Heart left ventricle (tissue), 16 donors: ENCODE data around the gene CPE. TPM values are rescaled to one million over a fixed set of nuclear protein-coding genes. Genes with fewer than 3 reads are reported as not detected.

Experiments used
- ATAC-seq, 4 donors: fragments of 200-7000 bp; cut with Tn5 transposase; one replicate each; pipeline ENCODE4 v1.9.1; 2020 to 2022; ENCODE audit warnings: moderate library complexity in 4 of 4, mild to moderate bottlenecking in 3 of 4, moderate number of reproducible peaks in 1 of 4
- DNase-seq, 5 donors: peaks; one replicate each; pipeline ENCODE4 v3.0.0-alpha.2; 2020
- H3K27ac ChIP-seq, 12 donors: fragments of 200-600 bp; sonication (generic) in 4 of 12; one replicate each; pipeline versions ENCODE4 v1.5.0 to v1.8.0; 2016 to 2022; ENCODE audit warnings: mild to moderate bottlenecking in 2 of 12
- H3K27me3 ChIP-seq, 9 donors: fragments of 200-600 bp; sonication (generic) in 2 of 9; one replicate each; pipeline versions ENCODE4 v1.5.1 to v1.8.0; 2016 to 2022; ENCODE audit warnings: mild to moderate bottlenecking in 3 of 9
- H3K36me3 ChIP-seq, 9 donors: fragments of 200-600 bp; sonication (generic) in 2 of 9; one replicate each; pipeline versions ENCODE4 v1.5.0 to v1.8.0; 2018 to 2022; ENCODE audit warnings: mild to moderate bottlenecking in 2 of 9
- H3K4me1 ChIP-seq, 12 donors: fragments of 200-600 bp; sonication (generic) in 4 of 12; one replicate each; pipeline versions ENCODE4 v1.5.0 to v1.8.0; 2016 to 2022; ENCODE audit warnings: mild to moderate bottlenecking in 3 of 12
- H3K4me3 ChIP-seq, 12 donors: fragments of 200-600 bp; sonication (generic) in 4 of 12; one replicate each; pipeline versions ENCODE4 v1.5.0 to v1.8.0; 2017 to 2022; ENCODE audit warnings: mild to moderate bottlenecking in 9 of 12, moderate library complexity in 4 of 12
- H3K9me3 ChIP-seq, 12 donors: fragments of 200-600 bp; sonication (generic) in 4 of 12; one replicate each; pipeline versions ENCODE4 v1.5.0 to v1.8.0; 2016 to 2022; ENCODE audit warnings: mild to moderate bottlenecking in 1 of 12
- CTCF ChIP-seq, 12 donors: fragments of 200-600 bp; sonication (generic) in 4 of 12; IDR thresholded peaks; one replicate each; pipeline versions ENCODE4 v1.5.0 to v1.8.0; 2018 to 2022; ENCODE audit warnings: antibody characterized with exemption in 12 of 12, mild to moderate bottlenecking in 5 of 12
- POLR2A ChIP-seq, 2 donors: fragments of 450-650 bp; IDR thresholded peaks; one replicate each; pipeline ENCODE4 v1.6.1; 2017; ENCODE audit warnings: antibody characterized with exemption in 2 of 2, mild to moderate bottlenecking in 2 of 2, moderate library complexity in 2 of 2
- WGBS, 4 donors: extraction: QIAGEN DNeasy Blood & Tissue Kit in 2 of 4; methylation state at CpG; one replicate each; pipeline versions ENCODE4 v1.1.5 to v1.1.7; 2013 to 2018; 5-methylcytosine and 5-hydroxymethylcytosine counted together
- intact Hi-C, 10 donors: fragments of 100-400 bp; cut with DNase I; formaldehyde crosslinking; loops; one replicate each; pipeline versions ENCODE4 v1.11.1 to v1.14.2; 2022
- polyA plus RNA-seq, 2 donors: library from polyadenylated mRNA; stranded (reverse); fragments of 200-250 nt; gene quantifications; one replicate each; pipeline ENCODE4 v1.2.3, GENCODE V29; 2013
- total RNA-seq, 9 donors: library from RNA; depleted of rRNA in 2 of 9; stranded (reverse); fragments of >200 nt in 2 of 9; fragmentation: NEBNext Ultra II Directional in 3 of 9; extraction: Animal tissue kit (Norgen Biotek cat#: 25700) in 3 of 9; gene quantifications; one replicate each; pipeline versions ENCODE4 v1.1.0 to v1.2.4, GENCODE V29; 2016 to 2023
- donor health status: ischemic (EF 13 %, LVEDD 7.1; RV severe dilation, severe dysfunction).
- donor health status: healthy with polysubstance abuse.
- donor health status: DM: no; HTN: yes; CAD: no.
- donor health status: DM: no; HTN: no; CAD: no.
- donor health status: ischemic (EF 25% LVEDD 6.9; RV normal size, moderate dysfunction).
- donor health status: ischemic (EF 25% LVEDD 5.7; RV mildly dilated, moderate dysfunction).
- donor health status: healthy.
- donor health status: DM: yes; HTN: yes; CAD: no.
- donor health status: ischemic (EF 35%, LVEDD 5.7; RV mildly dilated, moderate dysfunction).
- donor health status: nonischemic (EF 11% LVEDD 7.7; RV severe dilation, severe dysfunction).
- donor health status: DM: yes; HTN: yes; CAD: no.
- donor health status: PGD.
- donor health status: ischemic (EF 29% LVEDD 5.4; RV normal size, mild dysfunction).
- donor health status: nonischemic (EF 23%, LVEDD 6.1; RV moderate dilation, normal function).

The CPE gene
- total and polyA plus RNA-seq, 11 donors: 13.3 to 115 (median 28.4) TPM

GRCh38 chr4:165403637-165404036, 24.8 kb downstream of the CPE start:
- Histone ChIP-seq H3K4me1 (no peaks in the 10 kb centered on the region), H3K9me3 (no peaks in the 10 kb centered on the region), H3K4me3 (no peak overlapping the region), H3K36me3 (no peaks in the 10 kb centered on the region), H3K27me3 (no peaks in the 10 kb centered on the region), H3K27ac (no peak overlapping the region)
- DNase-seq (no peak), ATAC-seq (no peak)
- TF ChIP-seq POLR2A (IDR thresholded peaks at IDR 0.05) (no peak), CTCF (IDR thresholded peaks at IDR 0.05) (no peak)
- intact Hi-C loops: no loop called here
- WGBS, 4 donors: 93 to 100% (median 96%) methylated on average over 4 of the region's 4 CpGs

- intact Hi-C loops: no loop called here
- WGBS, 4 donors: 90 to 96% (median 94%) methylated on average over 8 of the region's 8 CpGs
Measured at GRCh38 chr4:165404080-165404479, 25.3 kb downstream of the CPE start.

GRCh38 chr4:165404696-165405095, 25.9 kb downstream of the CPE start:
- intact Hi-C loops: no loop called here
- TF ChIP-seq POLR2A (IDR thresholded peaks at IDR 0.05) (no peak), CTCF (IDR thresholded peaks at IDR 0.05) (no peak)
- 85 to 93% (median 90%) methylated on average over 3 to 4 of the region's 4 CpGs for WGBS, 4 donors
- no peaks in the 10 kb centered on the region for H3K9me3 ChIP-seq
- ATAC-seq: no peak
- no peak for DNase-seq
- H3K4me3 ChIP-seq: no peak overlapping the region
- H3K27ac ChIP-seq: no peak overlapping the region
- no peaks in the 10 kb centered on the region for H3K36me3 ChIP-seq
- no peaks in the 10 kb centered on the region for H3K4me1 ChIP-seq
- H3K27me3 ChIP-seq: no peaks in the 10 kb centered on the region

More at GRCh38 chr4:165404080-165404479, 25.3 kb downstream of the CPE start:
- DNase-seq (no peak), ATAC-seq (no peak)
- no peaks in the 10 kb centered on the region for H3K4me1 ChIP-seq
- H3K27ac ChIP-seq: no peak overlapping the region
- no peaks in the 10 kb centered on the region for H3K27me3 ChIP-seq
- TF ChIP-seq POLR2A (IDR thresholded peaks at IDR 0.05) (no peak), CTCF (IDR thresholded peaks at IDR 0.05) (no peak)
- no peak overlapping the region for H3K4me3 ChIP-seq
- no peaks in the 10 kb centered on the region for H3K36me3 ChIP-seq
- H3K9me3 ChIP-seq: no peaks in the 10 kb centered on the region

- Histone ChIP-seq H3K4me3 (no peak overlapping the region), H3K9me3 (no peaks in the 10 kb centered on the region), H3K36me3 (no peaks in the 10 kb centered on the region), H3K4me1 (peaks cover 0 to 7% (median 0%) of the 10 kb centered on the region in 12 donors), H3K27me3 (no peaks in the 10 kb centered on the region), H3K27ac (no peak overlapping the region)
- intact Hi-C loops: no loop called here
- WGBS, 4 donors: 45 to 58% (median 55%) methylated on average over 2 of the region's 2 CpGs
- no peak for TF ChIP-seq POLR2A (IDR thresholded peaks at IDR 0.05)
- TF ChIP-seq CTCF (IDR thresholded peaks at IDR 0.05): no peak
- no peak for DNase-seq
- ATAC-seq: no peak
Measured at GRCh38 chr4:165410214-165410613, 31.4 kb downstream of the CPE start.
